Cardiac fibroblast (primary cell): Measurements from ENCODE around the gene ULK1.

Source experiments
- DNase-seq, 2 donors: peaks; one replicate each; pipeline versions ENCODE4 v3.0.0 to v3.0.0-alpha.2; 2010; ENCODE audit warnings: low read depth in 2 of 2
- H3K4me3 ChIP-seq, 2 donors: replicated peaks in 1 of 2; 1 replicate in 1 of 2; 2 replicates in 1 of 2; pipeline ENCODE4 v1.5.1; 2011; ENCODE audit warnings: low read depth in 2 of 2, low read length in 2 of 2, mild to moderate bottlenecking in 2 of 2, moderate library complexity in 1 of 2
- TF ChIP-seq, protein P1 (sequence below): IDR thresholded peaks from one replicate; pipeline ENCODE4 v1.5.1; 2011; ENCODE audit warnings: low read depth, mild to moderate bottlenecking, low read length, inconsistent platforms

Gene ULK1

DNA sequence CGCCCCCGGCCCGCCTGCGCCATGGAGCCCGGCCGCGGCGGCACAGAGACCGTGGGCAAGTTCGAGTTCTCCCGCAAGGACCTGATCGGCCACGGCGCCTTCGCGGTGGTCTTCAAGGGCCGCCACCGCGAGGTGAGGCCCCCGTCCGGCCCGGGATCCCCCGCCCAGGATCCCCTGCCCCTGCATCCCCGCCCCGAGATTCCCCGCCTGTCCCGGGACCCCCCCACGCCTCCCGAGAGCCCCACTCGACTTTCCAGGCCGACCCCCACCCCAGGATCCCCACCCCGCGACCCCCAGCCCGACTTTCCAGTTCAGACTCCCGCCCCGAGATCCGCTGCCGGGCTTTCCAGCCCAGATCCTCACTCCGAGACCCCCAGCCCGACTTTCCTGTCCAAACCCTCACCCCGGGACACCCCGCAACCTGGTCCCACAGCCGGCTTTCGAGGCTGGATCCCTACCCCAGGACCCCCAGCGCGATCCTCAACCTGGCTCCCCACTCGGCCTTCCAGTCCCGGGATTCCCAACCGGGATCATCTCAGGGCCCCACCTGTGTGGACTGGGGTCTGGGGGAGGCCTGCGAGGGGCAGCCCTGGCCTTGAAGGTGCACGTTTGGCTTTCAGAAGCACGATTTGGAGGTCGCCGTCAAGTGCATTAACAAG, 688 bp downstream of the ULK1 start:
- TF ChIP-seq, protein P1, sequence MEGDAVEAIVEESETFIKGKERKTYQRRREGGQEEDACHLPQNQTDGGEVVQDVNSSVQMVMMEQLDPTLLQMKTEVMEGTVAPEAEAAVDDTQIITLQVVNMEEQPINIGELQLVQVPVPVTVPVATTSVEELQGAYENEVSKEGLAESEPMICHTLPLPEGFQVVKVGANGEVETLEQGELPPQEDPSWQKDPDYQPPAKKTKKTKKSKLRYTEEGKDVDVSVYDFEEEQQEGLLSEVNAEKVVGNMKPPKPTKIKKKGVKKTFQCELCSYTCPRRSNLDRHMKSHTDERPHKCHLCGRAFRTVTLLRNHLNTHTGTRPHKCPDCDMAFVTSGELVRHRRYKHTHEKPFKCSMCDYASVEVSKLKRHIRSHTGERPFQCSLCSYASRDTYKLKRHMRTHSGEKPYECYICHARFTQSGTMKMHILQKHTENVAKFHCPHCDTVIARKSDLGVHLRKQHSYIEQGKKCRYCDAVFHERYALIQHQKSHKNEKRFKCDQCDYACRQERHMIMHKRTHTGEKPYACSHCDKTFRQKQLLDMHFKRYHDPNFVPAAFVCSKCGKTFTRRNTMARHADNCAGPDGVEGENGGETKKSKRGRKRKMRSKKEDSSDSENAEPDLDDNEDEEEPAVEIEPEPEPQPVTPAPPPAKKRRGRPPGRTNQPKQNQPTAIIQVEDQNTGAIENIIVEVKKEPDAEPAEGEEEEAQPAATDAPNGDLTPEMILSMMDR = no peak
- peak in 1 of 2 donors; percentile 12 for DNase-seq
- H3K4me3 ChIP-seq = peak overlapping the region; percentile 66

- TF ChIP-seq, protein P1 = no peak
- DNase-seq = no peak
- H3K4me3 ChIP-seq = peak overlapping the region; percentile 66
These were observed 1.2 kb downstream of the ULK1 start for GRCh38 chr12:131895640-131896079.

DNA sequence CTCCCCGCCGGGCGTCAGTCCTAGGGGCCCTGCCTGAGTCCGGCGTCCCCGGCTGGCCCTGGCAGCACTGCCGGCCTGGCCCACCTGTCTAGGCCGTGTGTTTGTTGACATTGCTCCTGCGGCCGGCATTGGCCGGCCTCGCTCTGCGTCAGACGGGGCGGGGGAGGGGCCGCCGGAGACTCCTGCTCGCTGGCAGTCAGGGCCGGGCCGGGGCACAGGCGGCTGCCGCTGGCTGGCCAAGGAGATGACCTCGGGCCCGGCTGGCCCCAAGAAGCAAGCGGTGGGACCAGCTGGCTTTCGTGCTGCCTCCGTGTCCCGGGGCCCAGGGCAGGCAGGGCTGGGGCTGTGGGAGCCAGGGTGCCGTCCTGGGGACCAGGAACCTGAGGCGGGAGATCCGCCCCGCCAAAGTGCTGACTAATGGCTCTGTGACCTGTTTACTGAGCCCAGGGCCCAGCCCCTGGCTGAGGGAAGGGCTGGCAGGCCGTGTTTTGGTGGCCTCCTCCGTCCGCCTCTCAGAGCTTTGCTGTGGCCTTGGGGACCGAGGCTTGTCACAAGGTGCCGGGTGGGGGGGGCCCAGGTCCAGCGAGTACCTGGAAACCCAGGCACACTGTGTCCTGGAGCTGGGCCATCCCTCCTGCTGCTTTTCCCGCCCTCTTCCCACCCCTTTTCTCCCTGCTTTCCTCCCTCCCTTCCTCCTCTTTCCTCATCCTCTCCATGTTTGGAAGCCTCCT, 1.8 kb downstream of the ULK1 start:
- DNase-seq = peak; percentile 88 to 91
- TF ChIP-seq, protein P1 = no peak
- H3K4me3 ChIP-seq = peak overlapping the region; percentile 66

- DNase-seq = no peak
- peak overlapping the region; percentile 66 for H3K4me3 ChIP-seq
- TF ChIP-seq, protein P1 = no peak
These were observed 2.4 kb downstream of the ULK1 start for GRCh38 chr12:131896811-131897270.

- TF ChIP-seq, protein P1 = no peak
These were observed 2.9 kb downstream of the ULK1 start for GRCh38 chr12:131897276-131897675.

GRCh38 chr12:131897875-131898274, 3.5 kb downstream of the ULK1 start:
- no peak for DNase-seq
- TF ChIP-seq, protein P1 = no peak

More at GRCh38 chr12:131897276-131897675, 2.9 kb downstream of the ULK1 start:
- no peak for DNase-seq
- no peak overlapping the region for H3K4me3 ChIP-seq

More at GRCh38 chr12:131897875-131898274, 3.5 kb downstream of the ULK1 start:
- no peak overlapping the region for H3K4me3 ChIP-seq
